Thyroid gland (tissue), 4 donors: Measurements from ENCODE around the gene PBX1.

ENCODE experiments used
- CTCF ChIP-seq, 6 experiments: fragments of 200-600 bp in 3 of 6; fragments of 450-650 bp in 3 of 6; sonication (generic) in 3 of 6; IDR thresholded peaks; one replicate each; pipeline ENCODE4 v1.5.1; 2016 to 2019; ENCODE audit warnings: antibody characterized with exemption in 6 of 6, mild to moderate bottlenecking in 2 of 6, inconsistent platforms in 1 of 6, moderate library complexity in 1 of 6
- POLR2A ChIP-seq, 2 donors: fragments of 450-650 bp; IDR thresholded peaks; one replicate each; pipeline ENCODE4 v1.6.1; 2017; ENCODE audit warnings: antibody characterized with exemption in 2 of 2, mild to moderate bottlenecking in 2 of 2, moderate library complexity in 1 of 2

GRCh38 chr1:164625004-164625617, 66.1 kb downstream of the PBX1 start:
- TF ChIP-seq CTCF (IDR thresholded peaks at IDR 0.05), result peak in 2 of 6 experiments; percentile 15 to 27
- no peak for TF ChIP-seq POLR2A (IDR thresholded peaks at IDR 0.05)
